Renal pelvis (tissue), 4 donors: ENCODE results near the gene POU6F2. TPM values are rescaled to one million over a fixed set of nuclear protein-coding genes. Genes with fewer than 3 reads are reported as not detected.

Experiments used
- DNase-seq: peaks from one replicate; pipeline ENCODE4 v3.0.0-alpha.2; 2013
- polyA plus RNA-seq, 3 donors: library from polyadenylated mRNA; unstranded; fragments of 120-200 nt; gene quantifications; one replicate each; pipeline ENCODE4 v1.2.1, GENCODE V29; 2013; ENCODE audit not compliant: insufficient read length in 3 of 3

The POU6F2 gene
- polyA plus RNA-seq, 3 donors, result 0.16 to 0.22 (median 0.18) TPM

DNA sequence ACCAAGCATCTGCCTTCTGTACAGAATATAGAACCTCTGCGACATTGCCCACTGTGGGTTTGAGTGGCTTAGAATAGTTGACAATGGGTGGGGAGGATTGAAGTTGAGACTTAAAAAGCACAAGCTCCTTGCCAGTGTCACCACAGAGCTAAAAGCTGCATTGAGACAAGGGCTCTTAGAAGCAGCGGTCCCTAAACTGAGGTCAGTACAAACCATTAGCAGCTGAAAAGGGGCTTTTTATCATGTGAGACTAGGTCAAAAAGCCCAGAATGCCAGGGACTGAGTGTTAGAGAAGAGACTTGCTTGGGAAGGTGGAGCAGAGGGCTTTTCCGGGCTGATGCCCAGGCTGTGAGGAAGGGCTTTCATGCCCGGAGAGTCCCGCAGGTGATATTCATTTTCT is 91.3 kb downstream of the POU6F2 start:
- no peak for DNase-seq

DNA sequence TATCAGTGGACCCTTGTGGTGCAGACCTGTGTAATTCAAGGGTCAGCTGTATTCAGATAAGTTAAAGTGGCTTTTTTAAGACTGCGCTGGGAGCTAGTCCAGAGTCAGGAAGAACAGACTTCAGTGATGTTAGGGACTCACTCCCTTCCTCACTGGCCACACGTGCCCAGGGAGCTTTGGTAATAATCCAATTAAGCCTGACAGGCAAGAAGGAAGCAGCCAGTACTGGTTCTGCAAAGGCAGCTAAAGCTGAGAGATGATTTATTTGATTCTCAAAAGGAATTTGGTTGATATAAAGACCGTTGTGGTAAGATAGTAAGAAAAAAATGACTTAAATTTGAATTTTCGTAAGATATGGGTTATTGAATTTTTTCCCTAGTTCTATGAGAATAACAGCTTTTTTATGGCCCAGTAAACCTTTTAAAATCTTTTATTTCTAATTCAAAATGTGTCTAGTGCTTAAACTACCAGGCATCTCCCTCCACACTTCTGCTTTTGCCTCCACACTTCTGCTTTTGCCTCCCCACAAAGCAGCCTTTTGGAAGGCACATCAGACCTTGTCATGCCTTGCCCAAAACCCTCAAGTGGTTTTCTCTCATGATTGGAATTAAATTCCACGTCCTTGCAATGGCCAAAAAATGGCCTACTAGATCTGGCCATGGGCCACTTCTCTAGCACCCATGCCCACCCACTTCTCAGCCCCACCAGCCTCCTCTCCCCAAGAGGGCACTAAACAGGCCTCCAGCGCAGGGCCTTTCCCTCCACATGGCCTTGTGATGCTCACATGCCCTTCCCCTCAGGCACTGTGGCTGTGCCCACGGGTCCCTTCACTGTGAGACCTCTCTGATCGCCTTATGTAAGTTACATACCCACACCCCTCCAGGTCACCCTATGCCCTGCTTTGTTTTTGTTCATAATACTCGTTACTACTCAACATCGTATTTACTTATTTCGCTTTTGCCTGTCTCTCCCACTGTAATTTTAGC is 92.5 kb downstream of the POU6F2 start:
- no peak for DNase-seq

DNA sequence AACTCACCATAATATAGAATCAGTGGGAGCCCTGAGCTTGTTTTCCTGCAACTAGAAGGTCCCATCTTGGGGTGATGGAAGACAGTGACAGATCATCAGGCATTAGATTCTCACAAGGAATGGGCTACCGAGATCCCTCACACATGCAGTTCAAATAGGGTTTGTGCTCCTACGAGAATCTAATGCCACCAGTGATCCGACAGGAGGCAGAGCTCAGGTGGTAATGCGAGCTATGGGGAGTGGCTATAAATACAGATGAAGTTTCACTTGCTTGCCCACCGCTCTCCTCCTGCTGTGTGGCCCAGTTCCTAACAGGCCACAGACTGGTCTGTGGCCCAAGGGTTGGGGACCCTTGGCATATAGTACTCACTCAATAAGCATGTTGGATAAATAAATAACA is 93.4 kb downstream of the POU6F2 start:
- no peak for DNase-seq

DNA sequence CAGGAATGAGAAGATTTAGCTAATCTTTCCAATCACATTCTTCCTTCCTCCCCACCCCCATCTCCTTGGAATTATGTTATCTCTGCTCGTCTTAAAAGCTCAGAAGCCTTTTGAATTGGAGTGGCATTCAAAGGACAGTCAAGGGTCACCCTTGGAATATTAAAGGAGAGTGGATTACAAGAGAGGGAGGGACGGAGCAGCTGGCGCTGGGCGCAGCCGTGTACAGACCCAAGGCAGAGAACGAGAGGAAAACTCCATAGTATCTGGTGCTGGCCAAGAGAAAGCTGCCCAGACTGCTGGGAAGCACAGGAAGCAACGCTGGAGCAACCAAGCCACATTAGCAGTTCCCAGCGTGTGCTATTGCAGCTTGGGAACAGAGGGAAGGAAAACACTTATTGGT is 95.7 kb downstream of the POU6F2 start:
- DNase-seq, result no peak

DNA sequence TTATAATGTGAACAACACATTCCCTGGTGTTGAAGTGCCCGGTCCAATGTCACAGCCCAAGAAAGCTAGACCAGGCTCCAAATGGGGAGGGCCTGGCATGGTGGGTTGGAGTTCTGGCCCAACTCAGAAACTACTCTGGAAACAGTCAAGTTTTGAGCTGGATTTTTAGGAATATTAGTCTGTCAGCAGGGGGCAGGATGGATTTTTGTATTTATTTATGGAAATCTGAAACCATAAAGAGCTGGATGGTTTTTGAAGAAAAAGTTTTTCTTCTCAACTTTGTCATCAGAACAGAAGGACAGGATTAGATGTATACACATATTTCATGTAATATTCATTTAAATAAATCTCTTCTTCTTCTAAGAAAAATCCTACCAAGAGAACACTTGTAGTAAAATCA is 97.5 kb downstream of the POU6F2 start:
- DNase-seq, result no peak

DNA sequence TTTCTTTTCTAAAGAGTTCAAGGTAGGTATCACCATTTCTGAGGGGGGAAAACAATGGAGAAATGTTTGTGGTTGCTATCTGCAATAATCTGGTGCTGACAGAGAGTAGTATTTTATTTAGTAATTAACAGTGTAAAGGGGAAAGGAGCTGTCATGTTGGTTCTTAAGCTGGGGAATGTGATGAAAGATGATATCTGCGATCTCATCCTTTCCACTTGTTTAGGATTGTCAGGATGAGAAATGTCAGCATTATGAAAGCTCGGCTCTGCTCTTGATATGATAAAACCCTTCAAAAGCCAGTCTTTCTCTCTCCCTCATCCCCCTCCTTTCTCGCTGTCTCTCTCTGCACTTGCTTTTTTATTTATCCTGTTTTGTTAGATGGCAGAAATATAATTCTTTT is 106.1 kb downstream of the POU6F2 start:
- DNase-seq, result no peak

DNA sequence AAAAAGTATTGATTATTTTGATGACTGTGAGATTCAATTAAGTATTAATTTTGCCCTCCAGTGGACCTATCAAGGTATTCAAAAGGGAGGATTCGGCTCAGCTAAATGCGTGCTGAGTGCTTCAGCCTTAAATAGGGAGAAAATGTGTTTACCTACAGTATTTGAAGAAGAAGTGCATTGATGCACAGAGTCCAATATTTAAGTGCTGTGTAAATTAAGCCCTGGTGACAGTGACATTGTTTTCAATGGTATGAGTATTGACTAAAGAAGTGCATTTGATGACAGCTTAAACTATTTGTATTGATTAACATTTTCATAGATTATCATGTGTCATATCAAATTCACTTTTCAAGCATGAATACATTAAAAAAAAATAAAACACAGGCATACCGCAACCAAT is 106.6 kb downstream of the POU6F2 start:
- DNase-seq, result no peak

DNA sequence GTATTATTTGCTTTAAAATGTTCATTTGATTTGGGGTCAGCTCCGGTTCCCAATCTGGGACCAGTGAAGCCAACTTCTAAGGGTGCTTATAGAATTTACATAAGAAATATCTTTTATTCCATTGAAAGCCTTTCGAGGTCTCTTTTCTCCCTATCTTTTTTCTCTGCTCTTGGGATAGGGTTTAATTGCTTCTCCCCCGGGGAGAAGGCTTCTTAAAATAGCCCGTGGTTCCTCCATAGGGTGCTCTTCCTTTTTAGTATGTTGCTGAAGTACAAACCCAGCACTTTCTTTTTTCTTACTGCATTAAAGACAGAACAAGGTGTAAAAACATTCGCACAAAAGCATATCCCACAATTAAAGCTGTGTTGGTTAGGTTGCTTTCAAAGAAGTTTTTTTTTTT is 107.5 kb downstream of the POU6F2 start:
- no peak for DNase-seq

DNA sequence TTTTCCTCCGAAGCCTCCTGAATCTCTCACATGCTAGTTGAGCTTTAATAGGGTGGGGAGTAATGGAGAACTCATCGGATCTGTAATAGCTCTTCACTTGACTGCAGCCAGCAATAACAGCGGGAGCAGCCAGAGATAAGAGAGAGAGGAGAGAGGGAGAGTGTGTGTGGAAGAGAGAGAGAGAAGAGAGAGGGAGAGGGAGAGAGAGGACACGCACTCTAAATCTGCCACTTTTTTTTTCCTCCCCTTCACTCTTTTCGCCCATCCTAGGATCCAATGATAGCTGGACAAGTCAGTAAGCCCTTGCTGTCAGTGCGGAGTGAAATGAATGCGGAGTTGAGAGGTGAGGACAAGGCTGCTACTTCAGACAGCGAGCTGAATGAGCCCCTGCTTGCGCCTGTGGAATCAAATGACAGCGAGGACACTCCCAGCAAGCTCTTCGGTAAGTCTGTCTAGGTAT is 107.9 kb downstream of the POU6F2 start:
- peak; percentile 52 for DNase-seq

DNA sequence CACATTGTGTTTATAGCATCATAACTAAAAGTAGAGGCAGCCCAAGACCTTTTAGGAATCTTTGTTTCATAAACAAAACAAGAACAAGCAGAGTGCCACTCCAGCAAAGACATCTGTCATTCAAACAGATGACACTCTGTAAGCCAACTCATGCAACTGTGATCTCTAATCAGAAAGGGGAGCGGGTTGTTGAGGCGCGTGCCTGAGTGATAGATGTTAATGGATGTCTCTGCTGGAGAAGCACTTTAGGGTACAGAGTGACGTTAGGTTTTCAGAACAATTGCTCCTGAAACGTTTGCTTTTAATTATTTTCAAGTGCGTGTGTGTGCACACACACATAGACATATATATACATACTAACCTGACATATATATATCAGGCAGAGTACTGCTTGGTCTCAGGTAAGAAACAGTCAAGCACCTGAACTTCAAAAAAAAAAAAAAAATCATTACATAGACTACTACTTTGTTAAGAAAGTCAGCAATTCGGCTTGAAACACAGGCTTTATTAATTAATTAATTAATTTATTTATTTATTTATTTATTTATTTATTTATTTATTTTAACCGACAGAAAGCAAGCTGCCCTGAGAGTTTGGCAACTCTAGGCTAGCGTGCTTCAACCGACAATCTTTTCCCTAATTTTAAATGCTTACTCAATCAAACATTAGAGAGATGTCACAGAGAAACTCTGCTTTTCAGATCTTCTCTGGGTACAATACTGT is 109.1 kb downstream of the POU6F2 start:
- DNase-seq, result no peak

DNA sequence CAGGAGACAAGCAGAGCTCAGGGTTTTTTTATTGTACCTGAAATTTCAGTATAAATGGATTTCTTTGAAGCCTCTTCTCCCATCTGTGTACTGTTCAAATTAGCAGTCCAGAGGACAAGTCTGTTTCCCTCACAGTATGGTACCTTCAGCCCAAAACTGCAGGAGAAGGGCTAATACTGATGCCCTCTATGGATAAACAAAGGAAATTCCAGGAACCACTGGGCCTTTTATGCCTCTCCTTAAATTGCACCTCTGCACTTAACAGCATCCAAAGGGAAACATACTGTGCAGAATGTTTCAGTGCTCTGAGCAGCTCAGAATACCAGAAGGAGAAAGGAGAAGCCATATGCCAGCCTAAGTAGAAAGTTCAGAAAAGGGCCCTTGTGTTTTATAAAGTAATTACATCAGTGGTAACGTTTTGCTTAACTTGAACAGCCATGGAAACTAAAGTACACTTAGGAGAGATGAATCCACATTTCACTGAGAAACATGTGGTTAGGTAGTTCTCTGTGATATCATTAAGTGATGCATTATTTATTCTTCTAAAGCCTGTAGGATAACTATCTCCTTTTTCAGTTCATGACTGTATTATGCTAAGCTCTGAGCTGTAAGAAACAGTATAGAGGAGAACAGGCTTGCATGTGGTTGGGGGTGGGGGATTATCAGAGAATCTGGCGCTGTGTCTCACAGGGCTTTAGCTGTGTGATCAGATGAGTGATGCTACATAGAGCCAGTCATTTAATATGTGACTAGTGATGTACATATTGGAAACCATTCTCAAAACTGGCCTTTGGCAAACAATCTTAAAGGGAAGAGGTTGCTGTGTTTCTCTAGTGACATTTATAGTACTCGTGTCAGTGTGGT is 111.3 kb downstream of the POU6F2 start:
- no peak for DNase-seq

DNA sequence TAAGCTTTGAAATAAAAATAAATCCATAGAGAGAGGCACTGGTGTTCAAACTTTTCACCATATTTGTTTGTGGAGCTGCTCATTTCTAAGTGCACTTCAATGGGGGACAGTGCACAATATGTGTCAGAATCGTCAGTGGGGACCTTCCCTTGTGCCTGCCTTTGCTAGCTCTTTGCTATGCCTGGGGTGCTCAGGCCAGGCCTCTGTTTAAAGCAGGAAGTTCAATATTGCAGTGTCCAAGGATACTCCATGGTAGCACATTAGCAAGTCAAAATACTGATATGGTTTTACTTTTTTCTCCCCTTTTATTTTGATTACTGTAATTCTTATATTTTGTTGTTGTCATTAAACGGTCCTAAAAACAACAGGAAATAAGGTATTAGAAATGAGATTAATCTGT is 113.4 kb downstream of the POU6F2 start:
- DNase-seq, result no peak

DNA sequence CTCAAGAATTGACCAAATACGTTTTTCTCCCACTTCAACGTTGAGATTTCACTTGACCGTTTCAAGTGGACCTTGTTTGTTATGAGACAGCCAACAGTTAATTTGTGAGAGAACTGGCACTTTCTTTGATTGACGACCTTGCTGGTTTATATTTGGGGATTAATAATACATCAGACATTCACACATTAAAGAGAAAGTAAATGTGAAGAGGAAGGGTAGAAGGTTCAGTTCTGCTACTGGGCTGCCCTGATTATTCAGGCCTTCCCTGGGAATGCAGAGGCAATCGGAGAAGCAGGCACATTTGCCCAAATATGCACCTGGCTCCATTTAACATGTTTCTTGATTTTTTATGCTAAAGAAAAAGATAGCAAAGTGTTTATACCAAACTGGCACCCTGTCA is 114.1 kb downstream of the POU6F2 start:
- no peak for DNase-seq

DNA sequence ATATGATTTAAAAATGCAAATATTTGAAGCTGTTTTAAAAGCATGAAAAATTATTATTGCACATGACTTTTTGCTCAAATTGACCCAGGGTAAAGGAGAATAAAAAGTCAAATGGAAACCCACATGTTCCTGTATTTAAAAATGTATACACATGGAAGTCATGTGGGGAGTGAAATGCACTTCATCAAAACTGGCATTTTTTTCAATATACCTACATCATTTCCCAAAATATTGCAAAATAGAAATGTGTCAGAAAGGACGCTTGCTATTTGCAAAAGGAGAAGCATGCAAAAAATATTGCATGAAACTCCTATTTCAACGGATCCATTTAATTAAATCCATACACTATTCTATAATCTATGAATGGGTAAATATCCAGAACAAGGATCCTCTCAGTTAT is 117.0 kb downstream of the POU6F2 start:
- DNase-seq, result no peak

DNA sequence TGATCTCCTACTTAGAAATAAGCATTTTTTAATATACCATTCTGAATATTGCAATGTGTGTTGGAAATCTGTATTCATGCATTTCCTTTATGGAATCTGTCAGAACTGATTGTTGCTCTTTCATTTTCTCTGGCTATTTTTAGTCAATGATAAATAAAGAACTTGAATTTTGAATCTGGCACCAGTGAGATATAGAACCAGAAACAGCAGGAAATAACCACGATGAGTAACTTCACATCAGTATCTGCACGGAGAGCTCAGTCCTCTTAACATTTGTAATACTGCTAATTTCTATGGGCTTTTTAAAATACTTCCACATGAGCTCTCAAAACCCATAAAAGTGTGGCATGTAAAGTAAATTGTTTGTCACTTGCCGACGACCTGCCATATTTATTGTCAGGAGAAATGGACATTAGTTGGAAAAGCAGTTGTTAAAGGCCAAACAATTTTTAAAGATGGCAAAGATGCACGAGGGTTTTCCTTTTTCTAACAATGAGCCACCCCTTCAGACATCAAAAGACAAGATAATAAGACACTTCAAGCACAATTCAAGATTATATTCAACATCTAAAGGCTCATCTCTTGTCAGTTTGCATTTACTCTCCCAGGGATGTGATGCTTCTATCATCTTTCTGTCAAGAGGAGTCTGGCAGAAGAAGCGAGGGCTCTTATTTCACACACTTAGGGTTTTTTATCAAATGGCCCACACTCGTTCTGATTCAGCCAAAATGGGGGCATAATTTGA is 118.3 kb downstream of the POU6F2 start:
- no peak for DNase-seq

DNA sequence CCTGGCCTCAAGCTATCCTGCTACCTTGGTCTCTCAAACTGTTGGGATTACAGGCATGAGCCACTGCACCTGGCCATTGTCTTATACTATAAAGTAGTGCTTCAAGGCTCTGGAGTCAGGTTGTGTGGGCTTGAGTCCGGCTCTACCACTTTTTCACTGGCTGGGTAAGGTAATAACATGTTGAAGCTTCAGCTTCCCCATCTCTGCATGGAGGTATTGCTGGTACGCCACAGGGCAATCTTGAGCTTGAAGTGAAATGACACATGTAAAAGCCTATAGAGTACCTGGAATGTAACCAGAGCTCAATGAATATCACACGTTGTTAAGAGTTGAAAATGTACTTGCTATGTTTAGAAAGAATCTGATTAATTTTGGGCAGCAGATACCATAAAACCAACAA is 120.8 kb downstream of the POU6F2 start:
- no peak for DNase-seq

DNA sequence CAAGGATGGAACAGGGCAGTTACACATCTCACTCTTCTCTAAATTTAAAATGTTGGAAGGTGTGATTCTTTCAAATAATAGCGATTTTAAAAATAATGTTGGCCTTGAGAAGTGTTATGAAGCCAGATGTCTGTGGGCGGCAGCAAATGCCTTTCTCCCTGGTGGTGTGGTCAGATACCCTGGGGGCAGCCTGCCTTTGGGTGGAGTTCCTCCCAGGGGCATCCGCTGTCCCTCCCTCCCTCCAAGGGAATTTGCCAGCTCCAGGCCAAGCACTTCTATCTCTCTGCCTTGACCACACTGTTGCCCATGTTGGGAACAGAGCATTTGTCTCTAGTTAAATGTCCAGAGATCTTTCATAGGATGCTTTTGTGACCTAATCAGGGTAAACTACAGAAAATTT is 121.4 kb downstream of the POU6F2 start:
- no peak for DNase-seq

DNA sequence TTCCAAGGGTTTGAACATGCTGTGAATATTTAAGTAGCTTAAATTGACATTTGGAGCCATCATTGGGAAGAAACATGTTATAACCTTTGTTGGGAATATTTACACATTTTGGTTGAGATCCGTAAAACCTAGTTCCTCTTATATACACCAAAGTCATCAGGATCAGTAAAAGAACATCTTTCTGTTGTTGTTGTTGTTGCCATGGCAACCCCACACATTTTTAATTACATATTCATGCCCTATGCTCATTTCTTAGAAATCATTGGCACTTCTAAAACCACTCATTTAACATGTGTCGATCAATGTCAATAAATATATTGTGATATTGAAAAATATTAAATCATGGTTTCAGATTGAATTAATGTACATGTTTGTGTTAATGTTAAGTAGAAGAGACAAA is 122.6 kb downstream of the POU6F2 start:
- no peak for DNase-seq

DNA sequence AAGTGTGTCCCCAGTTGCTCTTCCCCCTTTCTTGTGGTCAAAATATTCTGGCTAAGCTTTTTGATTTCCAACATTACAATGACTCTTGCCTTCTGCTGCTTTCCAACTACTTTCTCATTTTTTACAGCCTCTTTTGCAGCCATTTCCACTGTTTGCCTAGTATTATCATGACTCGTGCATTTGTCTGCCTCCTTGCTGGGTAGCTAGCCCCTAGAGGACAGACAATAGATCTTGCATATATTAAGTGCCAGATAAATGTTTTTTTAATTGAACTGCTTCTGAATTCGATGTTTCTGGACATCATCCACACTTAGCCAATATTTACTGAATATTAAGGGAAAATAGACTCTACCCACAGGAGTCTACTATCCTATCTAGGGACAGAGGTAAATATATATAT is 124.5 kb downstream of the POU6F2 start:
- DNase-seq, result no peak

DNA sequence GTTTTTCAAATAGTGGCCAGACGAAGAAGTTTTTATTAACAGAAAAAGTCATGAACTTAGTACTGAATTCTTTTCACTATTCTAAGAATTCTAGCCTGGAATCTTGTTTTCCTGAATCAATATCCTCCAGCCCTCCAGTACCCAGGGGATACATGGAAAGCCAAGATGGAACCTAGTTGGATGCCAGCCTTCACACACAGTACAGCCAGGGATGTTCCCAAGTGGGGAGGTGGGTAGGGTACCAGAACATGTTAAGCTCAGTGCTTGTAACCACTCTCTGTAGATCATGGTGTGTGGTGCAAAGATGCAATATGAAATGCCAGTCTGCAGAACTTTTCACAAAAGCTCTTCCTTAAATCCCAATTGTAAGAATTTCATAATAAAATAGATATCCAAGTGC is 128.0 kb downstream of the POU6F2 start:
- no peak for DNase-seq

DNA sequence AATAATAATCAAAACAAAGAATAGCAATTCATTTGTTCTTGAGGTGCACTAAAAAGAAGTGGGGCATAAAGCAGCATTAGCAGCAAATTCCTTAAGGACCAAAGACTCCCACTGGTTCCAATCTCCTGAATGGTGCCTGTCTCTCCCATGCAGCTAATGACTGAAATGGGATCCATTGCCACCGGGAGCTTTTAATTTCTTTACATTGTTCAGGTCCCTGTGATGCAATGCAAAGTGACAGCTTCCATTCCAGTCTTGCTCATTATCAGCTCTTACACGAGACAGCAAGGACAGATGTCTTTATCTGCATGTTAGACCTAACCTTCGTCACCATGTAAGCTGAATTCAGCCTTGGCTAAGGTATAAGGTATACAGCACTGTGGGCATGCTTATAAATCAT is 148.1 kb downstream of the POU6F2 start:
- no peak for DNase-seq
